ENCODE measurements around the gene ABCC1.
"Not testable (repeated sequence)": the region's sequence is repeated elsewhere in the genome, so short reads cannot be mapped to it uniquely, and the experiment has no call there.

ABCC1 gene

DNA sequence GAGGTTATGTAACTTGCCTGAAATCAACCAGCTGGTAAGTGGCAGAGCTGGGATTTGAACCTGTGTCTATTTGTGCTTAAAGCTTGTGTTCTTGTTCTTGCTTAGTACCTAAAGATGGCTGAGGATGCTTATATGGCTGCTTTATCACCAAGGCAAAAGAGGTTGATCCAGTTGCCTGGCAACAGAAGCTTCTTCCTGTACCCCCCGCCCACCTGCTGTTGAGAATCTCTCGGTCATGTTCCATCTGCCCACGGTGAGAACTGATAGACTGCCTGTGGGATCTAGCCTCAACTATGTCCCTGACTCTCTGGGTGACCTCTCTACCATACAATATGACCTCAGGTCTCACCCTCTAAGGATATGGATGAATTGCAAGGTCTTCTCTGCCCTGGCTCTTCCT lies 213.2 kb downstream of the ABCC1 start:
- peak in 2 of 4 experiments; percentile 34 to 44 for DNase-seq

DNA sequence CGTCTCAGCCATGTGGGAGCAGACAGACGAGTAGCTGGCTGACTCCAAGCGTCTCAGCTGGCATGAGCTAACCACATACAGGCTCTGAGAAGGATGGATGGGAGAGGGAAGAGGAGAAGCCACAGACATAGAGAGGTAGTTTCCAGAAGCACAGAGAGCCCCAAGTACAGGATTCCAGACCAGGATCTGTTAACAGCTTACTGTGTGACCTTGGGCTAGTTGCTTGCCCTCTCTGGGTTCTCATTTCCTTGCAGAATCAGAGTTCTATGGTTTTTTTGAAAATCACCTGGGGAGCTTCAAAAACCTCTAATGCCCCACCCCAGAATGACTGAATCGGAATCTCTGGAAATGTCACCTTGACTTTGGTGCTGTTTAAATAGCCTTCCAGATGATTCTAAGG lies 213.7 kb downstream of the ABCC1 start:
- DNase-seq: no peak

DNA sequence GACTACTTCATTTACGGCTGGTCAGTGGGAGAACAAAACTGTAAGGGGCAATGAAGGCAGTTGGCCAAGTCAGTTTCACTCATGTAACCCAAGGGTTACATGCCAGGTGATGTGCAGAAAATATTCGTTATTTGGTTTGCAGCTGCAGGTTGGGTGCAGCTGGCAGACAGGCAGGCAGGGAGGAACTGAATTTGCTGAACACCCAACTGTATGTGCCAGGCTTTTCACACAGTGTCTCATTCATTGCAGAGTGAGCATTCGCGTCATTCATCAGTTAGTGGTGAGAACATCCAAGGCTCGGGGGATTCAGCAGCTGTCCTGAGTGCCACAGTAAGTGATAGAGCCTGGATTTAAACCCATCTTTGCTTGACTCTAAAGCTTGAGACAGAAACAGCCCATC lies 214.2 kb downstream of the ABCC1 start:
- no peak for DNase-seq

DNA sequence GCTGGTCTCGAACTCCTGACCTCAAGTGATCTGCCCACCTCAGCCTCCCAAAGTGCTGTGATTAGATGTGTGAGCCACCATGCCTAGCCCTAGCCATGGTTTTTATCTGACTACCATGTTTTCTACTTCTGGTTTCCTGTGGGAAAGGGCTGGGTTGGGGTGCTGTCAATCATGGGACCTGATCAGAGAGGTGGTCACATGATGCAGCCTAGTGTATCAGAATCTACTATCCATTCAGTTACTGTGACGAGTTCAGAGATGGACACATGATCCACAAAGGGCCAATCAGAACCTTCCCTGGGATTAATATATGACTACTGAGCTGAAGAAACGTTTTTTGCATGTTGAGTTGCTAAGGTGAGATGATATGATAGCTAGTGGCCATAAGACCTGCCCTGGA lies 214.8 kb downstream of the ABCC1 start:
- DNase-seq: no peak

DNA sequence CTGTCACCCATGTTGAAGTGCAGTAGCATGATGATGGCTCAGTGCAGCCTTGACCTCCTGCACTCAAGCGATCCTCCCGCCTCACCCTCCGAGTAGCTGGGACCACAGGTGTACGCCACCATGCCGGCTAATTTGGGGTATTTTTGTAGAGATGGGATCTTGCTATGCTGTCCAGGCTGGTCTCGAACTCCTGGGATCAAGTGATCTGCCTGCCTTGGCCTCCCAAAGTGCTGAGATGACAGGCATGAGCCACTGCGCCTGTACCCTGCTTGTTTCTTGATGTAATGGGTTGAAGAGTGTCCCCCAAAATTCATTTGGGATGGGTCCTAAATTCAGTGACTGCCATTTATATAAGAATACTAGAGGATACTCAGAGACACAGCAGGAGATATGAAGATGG lies 216.7 kb downstream of the ABCC1 start:
- DNase-seq: no peak

DNA sequence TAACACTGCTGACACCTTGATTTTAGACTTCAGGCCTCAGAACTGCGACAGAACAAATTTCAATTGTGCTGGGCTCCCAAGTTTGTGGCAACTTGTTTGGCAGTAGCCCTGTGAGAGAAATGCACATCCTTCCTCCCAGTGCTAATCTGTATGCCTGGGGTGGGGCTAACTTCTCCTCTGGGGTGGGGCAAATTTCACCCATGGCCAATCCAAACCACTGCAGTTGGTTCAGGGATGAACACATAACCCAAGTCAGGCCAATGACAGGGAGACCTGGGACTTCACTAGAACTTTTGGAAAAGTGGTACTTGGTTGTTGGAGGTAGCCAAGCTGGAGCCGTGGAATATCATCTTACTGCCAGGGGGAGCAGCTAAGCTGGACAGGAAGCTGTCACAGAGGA lies 217.5 kb downstream of the ABCC1 start:
- no peak for DNase-seq

DNA sequence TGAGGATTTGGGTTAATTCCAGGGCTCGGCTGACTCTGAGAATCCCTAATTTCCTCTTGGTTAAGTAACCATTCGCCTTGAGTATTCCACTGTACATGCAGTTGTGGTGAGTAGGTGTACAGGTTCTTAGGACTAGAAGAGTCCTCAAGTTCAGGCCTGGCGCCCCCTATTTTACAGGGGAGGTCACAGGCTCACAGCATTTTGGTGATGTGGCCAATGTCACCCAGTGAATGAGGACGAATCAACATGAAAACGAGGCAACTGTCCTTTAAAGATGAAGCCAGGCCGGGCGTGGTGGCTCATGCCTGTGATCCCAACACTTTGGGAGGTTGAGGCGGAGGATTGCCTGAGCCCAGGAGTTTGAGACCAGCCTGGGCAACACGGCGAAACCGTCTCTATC lies 218.5 kb downstream of the ABCC1 start:
- no peak for DNase-seq

DNA sequence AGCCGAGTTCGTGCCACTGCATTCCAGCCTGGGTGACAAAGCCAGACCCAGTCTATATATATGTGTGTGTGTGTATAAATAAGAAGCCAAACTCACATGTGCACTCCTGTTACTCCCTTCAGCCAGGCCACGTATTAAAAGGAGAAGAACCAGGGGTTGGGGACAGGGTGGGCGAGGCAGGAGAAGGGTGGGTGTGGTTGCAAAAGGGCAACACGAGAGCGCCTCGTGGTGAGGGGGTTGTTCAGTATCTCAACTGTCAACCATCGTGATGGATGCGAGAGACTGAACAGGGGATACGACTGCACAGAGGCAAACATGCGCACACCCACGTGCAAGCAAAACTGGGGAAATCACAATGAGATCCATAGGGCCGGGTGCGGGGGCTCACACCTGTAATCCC lies 219.0 kb downstream of the ABCC1 start:
- no peak for DNase-seq

DNA sequence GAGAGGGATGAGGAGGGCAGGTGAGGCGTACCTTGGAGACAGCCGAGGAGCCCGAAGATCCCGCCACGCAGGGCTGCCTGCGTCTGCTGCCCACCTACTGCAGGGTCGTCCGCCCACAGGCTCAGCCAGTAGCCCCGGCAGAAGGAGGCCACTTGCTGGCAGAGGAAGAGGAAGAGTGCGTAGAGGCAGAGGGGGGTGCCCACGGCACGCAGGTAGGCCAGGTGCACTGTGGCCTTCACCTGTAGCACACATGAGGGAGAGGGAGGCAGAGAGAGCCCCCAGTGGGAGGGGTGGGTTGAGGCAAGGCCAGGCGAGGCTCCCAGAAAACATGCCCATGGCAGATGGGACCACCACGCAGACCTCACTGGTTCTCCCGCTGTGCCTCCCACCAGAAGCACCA lies 220.2 kb downstream of the ABCC1 start:
- no peak for DNase-seq

DNA sequence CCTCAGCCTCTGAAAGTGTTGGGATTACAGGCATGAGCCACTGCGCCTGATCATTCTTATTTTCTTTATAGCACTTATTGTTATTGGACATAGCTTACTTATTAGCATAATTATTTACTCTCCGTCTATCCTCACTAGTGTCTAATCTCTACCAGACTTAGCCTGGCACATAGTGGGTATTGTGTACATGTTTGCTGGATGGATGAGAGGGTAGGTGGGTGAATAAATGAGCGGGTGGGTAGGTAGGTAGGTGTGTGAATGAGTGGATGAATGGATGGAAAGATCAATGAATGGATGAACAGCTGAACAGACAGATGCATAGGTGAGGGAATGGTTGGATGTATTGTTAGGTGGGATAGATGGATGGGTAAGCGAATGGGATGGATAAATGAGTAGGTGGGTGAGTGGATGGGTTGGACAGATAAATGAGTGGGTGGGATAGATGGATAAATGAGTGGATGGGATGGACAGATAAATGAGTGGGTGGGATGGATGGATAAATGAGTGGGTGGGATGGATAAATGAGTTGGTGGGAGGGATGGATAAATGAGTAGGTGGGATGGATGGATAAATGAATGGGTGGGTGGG lies 222.0 kb downstream of the ABCC1 start:
- peak in 1 of 4 experiments; percentile 24 for DNase-seq

DNA sequence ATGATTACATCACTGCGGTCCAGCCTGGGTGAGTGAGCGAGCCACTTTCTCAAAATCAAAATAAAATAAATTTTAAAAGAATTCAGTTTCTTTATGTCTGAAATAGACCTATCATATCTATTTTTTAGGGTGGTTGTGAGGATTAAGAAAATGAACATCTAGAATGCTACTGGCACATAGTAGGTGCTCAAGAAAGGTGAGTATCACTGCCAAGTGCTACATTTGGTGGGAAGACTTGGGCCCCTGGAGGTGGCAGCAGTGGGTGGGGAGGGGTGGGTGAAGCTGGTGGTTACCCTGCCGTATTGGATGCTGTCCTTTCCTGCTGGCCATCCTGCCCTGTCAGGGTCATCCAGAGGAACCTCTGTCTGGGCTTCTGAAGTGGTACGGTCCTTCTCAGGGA lies 223.6 kb downstream of the ABCC1 start:
- DNase-seq: no peak

DNA sequence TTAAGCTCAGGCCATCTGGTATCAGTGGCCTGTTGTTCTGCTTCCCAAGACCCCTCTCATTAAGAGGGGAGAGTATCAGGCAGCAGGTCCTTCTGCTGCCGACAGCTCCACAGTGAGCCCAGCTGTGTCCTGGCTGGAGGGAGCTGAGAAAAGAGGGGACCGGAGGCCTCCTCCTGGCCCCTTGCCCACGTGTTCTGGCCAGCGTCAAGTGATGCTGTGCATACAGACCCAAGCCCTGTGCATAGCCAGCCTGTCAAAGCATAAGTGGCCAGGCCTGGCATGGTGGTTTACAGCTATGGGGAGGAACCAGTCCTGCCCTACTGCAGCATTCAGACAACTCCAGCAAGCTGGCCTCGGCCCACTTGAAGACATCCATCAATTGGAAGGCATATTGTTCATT lies 225.9 kb downstream of the ABCC1 start:
- DNase-seq: no peak

DNA sequence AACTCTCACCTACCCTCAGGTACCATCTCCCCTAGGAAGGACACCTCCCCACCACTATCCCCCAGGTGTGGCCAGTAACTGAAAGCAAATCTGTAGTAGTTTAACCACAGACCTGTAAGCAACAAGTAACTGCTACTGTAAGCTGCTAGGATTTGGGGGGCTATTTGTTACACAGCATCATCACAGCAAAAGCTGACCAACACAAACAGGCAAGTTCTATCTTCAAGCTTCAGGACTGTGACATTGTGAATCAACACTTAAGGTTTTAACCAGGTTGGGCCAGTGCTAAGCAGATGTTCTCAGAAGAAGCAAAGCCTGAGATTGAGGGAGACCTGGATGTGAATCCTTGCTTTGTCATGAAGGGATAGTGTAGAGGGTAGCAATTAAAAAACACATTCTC lies 226.9 kb downstream of the ABCC1 start:
- DNase-seq: no peak

DNA sequence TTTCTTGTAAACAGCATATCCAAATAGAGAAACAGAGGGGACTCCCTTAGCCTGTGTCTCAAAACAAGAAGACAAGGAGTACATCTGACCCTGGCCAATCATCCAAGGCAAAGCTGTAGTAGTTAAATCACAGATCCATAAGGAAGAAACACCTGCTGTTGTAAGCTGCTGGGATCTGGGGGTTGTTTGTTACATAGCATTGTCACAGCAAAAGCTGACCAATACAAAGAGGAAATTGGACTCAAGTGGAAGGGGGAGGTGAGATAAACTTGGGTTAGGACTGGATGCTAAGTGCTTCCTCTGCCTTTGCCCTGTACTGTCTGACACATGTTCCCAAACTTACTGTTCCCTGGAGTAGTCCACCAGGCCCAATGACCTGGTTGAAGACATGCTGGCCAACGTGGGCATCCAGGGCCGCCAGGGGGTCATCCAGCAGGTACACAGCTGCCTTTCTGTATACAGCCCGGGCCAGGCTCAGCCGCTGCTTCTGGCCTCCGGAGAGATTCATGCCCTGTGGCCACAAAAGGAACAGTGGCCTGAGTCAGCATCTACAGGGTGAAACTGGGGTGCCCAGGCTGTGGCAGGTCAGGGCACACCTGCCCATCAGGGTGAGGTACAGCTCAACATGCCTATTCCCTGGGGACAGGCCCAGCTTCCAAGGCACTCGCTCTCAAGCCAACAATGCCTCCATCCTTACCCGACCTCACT lies 229.2 kb downstream of the ABCC1 start:
- no peak for DNase-seq

DNA sequence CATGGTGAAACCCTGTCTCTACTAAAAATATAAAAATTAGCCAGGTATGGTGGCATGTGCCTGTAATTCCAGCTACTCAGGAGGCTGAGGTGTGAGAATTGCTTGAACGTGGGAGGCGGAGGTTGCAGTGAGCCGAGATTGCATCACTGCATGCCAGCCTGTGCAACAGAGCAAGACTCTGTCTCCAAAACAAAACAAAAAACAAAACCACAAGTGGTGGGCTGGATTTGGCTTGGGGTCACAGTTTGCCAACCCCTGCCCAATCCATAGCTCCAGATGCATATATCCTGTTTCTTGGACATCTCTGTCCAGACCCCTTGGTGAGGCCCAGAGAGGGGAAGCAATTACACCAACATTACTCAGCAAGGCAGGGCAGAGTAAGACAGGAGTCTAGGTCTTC lies 232.3 kb downstream of the ABCC1 start:
- DNase-seq: peak in 1 of 4 experiments; percentile 7

DNA sequence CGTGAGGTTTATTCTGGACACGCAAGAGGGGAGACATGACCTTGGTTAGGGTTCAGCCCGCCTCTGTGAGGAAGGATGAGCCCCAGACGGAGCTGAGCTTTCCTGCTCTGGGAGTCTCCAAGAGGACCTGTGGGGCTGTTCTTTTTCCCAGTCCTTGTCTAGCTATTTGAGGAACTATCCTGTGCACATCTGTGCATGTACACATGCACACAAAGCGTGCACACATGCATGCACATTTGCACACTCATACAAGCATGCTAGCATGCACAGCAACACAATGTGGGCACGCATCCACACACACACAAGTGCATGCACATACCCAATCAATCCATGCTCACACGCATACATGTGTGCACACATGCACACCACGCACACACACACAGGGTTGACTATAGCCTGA lies 233.5 kb downstream of the ABCC1 start:
- DNase-seq: no peak

DNA sequence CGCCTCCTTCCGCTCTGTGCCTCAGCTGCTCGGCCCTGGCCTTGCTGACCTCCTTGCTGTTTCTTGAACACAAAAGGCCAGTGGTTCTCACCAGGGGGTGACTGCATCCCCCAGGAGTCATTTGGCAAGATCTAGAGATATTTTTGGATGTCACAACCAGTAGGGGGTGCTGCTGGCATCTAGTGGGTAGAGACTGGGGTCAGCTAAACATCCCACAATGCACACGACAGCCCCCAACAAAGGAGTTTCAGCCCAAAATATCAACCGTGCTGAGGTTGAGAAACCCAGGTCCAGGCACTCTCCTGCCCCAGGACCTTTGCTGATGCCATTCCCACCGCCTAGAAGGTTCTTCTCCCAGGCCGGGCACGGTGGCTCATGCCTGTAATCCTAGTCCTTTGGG lies 234.1 kb downstream of the ABCC1 start:
- peak in 2 of 4 experiments; percentile 14 to 28 for DNase-seq

DNA sequence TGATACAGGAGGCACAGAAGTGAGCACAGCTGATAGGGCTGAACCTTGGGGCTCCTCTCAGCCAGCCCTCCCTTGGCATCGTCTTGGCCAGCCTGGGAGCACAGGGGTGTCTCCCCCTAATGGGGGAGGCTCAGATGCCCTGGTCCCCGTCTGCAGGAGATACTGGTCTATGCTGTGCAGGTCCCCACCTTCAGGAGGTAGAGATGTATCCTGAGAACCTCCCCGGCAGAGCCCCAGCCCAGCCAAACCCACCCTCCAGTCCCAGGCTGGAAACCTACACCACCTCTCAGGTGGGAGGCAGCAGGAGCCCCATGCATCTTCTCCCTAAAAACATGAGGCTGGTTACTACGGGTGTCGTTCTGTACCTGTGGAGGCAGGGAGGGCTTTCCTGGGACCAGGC lies 235.2 kb downstream of the ABCC1 start:
- DNase-seq: no peak

DNA sequence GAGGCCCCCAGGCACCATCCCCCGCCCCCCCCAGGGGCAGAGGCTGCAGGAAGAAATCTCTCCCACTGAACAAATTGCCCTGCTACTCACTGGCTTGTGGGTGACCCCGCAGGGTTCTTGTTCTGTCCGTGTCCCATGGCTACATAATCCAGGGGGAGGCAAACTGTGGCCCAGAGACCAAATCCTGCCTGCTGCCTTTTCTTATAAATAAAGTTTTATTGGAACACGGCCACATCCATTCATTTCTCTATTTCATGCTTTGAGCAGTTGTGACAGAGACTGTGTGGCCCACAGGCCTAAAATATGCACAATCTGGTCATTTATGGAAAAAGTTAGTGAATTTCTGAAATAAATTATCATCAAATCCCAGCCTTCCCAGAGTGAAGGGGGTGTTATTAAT lies 235.7 kb downstream of the ABCC1 start:
- DNase-seq: no peak

DNA sequence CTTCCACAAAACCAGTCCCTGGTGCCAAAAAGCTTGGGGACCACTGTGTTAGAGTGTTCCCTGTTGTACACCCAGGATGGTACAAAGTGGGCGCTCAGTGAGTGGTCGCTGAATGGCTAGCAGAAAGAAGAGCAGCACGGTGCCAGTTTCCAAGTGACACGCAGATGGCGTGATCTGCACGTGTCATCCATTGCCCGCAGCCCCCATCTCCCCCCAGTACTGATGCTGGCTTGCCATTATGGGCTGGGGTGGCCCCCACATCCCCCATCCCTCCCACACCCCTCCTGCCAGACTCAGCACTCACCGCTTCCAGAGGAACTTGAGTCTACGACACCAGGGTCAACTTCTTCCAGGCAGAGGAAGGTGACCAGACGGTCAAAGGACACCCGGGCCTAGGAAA lies 237.4 kb downstream of the ABCC1 start:
- DNase-seq: no peak

DNA sequence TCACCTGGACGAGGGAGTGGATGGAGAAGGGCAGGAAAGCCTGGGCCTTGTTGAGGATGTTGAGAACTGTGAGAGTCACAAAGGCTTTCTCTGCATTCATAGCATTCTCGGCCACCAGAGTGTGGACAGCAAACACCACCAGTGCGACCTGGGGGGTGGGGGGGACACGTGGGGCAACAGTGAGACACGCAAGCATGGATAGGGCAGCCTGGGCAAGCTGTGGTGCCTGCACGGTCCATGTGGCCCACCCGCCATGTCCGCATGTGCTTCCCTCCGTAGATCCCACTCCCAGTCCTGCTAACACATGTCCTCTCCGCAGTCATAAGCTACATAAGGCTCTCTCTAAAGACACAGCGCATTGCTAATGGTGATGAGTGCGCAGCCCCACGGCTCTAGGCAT lies 239.4 kb downstream of the ABCC1 start:
- DNase-seq: no peak

DNA sequence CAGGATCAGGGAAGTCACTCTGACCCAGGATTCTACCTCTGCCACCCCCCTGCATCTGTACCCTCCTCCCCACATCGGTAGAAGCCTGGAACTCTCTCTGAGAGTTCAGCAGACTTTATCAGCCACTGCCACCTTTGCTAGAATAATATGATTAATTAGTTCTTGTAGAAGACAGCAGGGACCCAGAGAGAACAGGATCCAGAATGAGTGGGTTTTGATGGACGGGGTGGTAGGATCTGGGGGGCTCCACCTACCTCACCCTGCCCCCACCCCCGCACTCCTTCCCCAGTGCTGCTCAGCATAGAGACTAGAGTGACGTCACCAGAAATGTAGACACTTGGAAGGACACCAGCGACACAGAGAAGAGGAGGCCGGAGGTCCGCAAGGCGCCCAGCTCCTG lies 240.4 kb downstream of the ABCC1 start:
- DNase-seq: no peak

DNA sequence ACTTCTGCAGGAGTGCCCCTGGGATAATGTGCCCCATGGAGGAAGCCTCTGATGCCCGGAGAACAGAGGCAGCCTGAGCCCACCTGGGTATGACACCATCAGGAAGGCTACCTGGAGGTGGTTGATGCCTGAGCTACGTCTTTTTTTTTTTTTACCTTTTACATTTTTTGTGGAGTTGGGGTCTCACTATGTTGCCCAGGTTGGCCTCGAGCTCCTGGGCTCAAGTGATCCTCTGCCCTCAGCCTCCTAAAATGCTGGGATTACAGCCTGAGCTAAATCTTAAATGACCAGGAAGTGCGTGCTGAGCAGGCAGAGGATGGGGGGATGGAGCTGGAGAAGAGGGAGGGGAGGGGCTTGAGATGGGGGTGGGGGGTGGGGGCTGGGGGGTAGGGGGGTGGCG lies 241.1 kb downstream of the ABCC1 start:
- DNase-seq: no peak

DNA sequence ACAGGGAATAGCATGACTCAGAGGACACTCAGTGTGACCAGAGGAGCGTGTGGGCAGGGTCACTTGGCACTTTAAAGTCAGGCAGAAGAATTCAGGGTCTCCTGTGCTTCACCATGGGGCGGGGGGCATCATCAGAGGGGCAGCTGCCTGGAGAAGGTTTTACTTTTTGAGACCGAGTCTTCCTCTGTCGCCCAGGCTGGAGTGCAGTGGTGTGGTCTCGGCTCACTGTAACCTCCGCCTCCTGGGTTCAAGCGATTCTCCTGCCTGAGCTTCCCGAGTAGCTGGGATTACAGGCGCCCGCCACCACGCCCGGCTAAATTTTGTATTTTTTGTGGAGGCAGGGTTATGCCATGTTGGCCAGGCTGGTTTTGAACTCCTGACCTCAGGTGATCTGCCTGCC lies 241.6 kb downstream of the ABCC1 start:
- not testable (repeated sequence) for DNase-seq
